NCI-H1105 (cell line): ENCODE results near the gene CFHR1.
"Not testable (repeated sequence)": the region's sequence is repeated elsewhere in the genome, so short reads cannot be mapped to it uniquely, and the experiment has no call there.

Experiments used
- DNase-seq: peaks from one replicate; lab custom pipeline; 2025; lab: John Stamatoyannopoulos, UW

CFHR1 gene

GRCh38 chr1:196819531-196819930 lies at the start of gene CFHR1:
TSS of gene CFHR1 (plus strand) at chr1:196819731. CDS start at chr1:196819845, 114 bp downstream.
- not testable (repeated sequence) for DNase-seq

DNA sequence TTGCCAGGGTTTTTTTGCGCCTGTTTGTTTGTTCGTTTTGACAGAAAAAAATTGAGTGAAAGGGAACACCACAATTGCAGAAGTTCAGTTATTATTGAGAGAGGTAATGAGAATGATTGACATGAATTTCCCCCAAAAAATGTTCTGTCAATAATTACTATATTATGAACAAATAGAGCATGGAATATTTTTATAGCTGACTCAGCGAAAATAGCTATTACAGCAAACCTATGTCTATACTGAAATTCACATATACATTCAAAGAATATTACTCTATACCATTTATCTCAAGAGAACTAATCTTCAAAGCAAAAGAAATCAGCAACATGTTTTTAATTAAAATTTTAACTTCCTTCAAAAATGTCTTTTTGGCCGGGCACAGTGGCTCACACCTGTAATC lies 49.7 kb upstream of the CFHR1 start:
- not testable (repeated sequence) for DNase-seq

GRCh38 chr1:196773713-196774112 lies 45.8 kb upstream of the CFHR1 start:
- no peak for DNase-seq

DNA sequence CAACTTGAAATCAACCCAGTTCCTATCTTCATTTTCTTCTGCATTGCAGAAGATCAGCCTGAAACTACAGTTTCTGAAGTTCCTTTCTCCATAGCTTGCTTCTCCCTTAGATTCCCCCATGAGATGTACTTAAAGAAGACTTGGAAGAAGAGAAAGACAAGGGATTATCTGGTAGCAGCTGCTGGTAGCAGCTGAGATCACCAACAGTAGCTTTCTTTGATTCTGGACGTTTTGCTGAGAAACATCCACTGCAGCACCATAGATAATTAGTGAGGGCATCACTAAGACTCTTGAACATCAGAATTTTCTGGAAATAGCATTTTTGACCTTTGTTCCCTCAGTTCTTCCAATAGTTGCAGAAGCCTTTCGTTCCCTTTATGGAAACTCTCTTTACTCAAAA lies 45.4 kb upstream of the CFHR1 start:
- DNase-seq: no peak

- no peak for DNase-seq
Measured at GRCh38 chr1:196774603-196775002, 44.9 kb upstream of the CFHR1 start, which contains the start of gene CFHR3. TSS of gene CFHR3 (plus strand) at chr1:196774840. CDS start at chr1:196774887, 47 bp downstream.

DNA sequence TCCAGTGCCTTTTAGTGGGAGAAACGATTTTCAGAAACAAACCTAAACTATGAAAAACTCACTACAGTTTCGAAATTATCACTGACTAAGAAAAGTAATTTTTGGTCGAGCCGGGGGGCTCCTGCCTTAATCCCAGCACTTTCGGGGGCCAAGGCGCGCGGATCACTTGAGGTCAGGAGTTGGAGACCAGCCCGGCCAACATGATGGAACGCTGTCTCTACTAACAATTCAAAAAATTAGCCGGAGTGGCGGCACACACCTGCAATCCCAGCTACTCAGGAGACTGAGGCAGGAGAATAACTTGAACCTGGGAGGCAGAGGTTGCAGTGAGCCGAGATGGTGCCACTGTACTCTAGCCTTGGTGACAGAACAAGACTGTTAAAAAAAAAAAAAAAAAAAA lies 41.9 kb upstream of the CFHR1 start:
- DNase-seq: no peak

GRCh38 chr1:196779093-196779492 lies 40.4 kb upstream of the CFHR1 start:
- no peak for DNase-seq

GRCh38 chr1:196791252-196791651 lies 28.3 kb upstream of the CFHR1 start:
- DNase-seq: not testable (repeated sequence)

DNA sequence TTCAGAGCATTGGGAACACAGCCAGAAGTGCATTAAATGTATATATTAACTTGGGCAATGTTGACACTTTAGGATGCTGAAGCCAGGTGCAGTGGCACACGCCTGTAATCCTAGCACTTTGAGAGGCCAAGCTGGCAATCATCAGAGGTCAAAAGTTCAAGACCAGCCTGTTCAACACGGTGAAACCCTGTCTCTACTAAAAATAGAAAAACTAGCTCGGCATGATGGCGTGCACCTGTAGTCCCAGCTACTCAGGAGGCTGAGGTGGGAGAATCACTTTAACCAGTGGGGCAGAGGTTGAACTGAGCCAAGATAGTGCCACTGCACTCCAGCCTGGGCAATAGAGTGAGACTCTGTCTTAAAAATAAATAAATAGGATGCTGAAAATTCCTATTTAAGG lies 25.4 kb upstream of the CFHR1 start:
- peak; percentile 48 for DNase-seq

- no peak for DNase-seq
Measured at GRCh38 chr1:196797891-196798290, 21.6 kb upstream of the CFHR1 start.

DNA sequence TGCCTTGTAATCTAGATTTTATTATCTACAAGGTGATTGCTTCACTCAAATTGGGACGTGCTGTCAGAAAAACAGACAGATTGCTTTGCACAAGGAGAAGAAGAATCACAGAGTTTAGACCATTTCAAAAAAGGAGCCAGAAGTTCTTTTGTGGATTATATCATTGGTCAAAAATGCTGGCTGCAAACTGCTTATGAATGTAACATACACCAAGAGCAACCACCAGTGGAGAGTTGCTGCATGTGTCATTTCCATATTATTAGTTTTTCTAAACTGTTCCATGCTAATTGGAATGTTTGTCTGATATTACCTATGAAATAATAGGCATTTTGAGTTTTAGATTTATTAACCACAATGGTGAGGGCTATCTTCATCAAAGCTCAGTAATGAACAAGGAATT lies 17.6 kb upstream of the CFHR1 start:
- DNase-seq: not testable (repeated sequence)

DNA sequence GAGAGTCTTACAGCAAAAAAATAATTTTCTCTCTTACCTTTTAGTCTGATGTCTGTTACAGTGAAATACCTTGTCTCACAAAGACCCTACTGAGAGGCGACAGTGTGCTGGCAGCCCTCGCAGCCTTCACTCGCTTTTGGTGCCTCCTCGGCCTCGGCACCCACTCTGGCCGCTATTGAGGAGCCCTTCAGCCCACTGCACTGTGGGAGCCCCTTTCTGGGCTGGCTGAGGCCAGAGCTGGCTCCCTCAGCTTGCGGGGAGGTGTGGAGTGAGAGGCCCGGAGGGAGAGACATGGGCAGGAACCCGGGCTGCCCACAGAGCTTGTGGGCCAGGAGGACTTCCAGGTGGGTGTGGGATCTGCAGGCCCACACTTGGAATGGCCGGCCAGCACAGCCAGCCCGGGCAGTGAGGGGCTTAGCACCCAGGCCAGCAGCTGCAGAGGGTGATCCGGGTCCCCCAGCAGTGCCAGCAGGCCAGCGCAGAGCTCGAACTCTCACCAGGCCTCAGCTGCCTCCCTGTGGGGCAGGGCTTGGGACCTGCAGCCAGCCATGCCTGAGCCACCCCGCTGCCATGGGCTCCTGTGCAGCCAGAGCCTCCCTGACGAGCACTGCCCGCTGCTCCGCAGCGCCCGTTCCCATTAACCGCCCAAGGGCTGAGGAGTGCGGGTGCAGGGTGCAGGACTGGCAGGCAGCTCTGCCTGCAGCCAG lies 10.8 kb upstream of the CFHR1 start:
- DNase-seq: no peak

DNA sequence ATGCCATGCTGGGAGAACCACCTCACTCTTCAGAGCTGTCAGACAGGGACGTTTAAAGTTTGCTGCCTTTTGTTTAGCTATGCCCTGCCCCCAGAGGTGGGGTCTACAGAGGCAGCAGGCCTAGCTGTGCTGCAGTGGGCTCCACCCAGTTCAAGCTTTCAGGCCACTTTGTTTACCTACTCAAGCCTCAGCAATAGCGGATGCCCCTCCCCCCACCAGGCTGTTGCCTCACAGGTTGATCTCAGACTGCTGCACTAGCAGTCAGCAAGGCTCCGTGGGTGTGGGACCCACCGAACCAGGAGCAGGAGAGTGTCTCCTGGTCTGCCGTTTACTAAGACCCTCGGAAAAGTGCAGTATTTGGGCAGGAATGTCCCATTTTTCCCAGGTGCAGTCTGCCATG lies 2.1 kb upstream of the CFHR1 start:
- DNase-seq: not testable (repeated sequence)

GRCh38 chr1:196827860-196828259 lies 8.3 kb downstream of the CFHR1 start:
- DNase-seq: peak; percentile 13

GRCh38 chr1:196849613-196850492 lies 30.3 kb downstream of the CFHR1 start:
- not testable (repeated sequence) for DNase-seq

DNA sequence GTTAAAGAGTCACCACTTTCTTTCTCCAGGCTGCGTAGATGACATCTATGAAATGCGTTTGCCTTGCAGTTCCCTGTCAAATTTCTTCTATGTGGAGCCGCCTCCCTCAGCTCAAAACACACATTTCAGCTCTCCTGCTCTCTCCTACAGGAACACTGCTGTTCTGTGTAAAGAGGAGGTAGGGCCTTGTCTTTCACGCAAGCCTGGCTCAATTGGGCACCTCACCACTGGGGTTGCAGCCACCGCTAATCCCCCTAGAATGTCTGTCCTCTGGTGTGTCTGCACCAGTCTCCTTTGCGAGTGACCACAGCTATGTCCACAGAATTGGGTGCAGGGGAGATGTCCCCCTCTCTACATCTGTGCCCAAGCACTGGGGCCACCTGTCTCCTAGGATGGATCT lies 36.5 kb downstream of the CFHR1 start:
- no peak for DNase-seq

DNA sequence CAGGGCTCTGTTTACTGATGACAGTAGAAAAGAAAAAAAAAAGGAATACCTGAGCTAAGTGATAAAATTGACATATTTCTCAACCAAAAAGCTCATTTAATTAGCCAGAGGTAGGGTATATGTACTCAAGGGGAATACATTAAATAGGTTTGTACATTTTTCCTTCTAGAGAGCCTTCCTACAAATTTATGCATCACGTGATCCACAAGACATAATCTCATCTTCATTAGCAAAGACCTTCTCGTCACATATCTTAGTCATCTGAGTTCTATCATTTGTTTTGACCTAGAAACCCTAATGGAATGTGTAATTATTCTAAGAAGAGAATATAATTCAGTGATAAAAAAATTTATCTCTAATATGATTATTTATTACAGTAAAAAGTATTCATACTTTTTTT lies 37.7 kb downstream of the CFHR1 start:
- no peak for DNase-seq

DNA sequence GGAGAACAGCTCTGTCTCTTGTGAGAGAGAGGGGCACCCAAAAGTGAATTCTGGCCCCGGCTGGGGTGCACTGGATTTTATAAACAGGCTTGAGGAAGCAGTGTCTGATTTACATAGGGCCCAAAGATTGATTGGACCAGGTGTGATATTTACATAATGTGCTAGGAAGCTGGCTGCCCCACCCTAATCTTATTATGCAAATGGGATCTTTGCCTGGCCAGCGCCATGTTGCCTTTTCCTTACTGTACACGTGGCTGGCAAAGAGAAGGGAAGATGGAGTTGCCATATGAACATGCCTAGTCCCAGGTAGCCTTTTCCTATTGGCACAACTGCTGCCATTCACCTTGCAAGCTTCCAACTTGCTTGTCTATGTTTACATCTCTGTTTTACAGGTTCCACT lies 39.3 kb downstream of the CFHR1 start:
- no peak for DNase-seq

- no peak for DNase-seq
Measured at GRCh38 chr1:196860323-196860884, 40.9 kb downstream of the CFHR1 start.

- no peak for DNase-seq
Measured at GRCh38 chr1:196861429-196861828, 41.9 kb downstream of the CFHR1 start.

DNA sequence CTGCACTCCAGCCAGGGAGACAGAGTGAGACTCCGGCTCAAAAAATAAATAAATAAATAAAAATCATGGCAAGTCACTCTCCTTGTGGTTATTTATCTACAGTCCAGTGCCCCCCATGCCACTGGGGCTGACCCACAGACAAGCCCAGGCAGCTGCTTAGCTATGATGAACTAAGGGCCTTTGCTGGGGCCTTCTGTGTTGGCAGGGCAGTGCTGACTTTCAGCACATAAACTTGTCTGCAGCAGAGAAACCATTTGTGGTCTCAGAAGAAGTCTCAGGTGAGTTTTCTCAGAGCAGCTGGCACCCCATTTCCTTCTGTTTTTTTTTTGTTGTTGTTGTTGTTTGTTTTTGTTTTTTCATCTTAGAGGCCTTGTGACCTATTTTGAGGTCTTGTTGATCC lies 47.4 kb downstream of the CFHR1 start:
- no peak for DNase-seq

DNA sequence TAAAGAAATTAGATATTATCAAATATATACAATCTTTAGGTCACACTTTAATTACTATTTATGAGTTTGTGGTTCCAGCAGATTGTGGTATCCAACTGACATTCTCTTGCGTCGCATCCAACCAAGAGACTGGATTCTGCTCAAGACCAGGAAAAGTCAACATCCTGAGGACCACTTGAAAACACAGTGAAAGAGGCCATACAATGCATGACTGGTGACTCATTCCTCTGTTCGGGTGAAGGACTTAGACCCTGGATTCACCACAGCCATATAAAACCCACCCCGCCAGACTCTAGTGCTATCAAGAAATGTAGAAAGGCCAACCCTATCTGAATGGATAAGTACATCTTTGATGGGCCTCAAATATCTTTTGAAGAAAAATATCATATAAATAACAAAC lies 53.9 kb downstream of the CFHR1 start:
- no peak for DNase-seq

- DNase-seq: no peak
Measured at GRCh38 chr1:196875935-196876334, 56.4 kb downstream of the CFHR1 start.
